Measurements from ENCODE around the gene PITRM1.

DNA sequence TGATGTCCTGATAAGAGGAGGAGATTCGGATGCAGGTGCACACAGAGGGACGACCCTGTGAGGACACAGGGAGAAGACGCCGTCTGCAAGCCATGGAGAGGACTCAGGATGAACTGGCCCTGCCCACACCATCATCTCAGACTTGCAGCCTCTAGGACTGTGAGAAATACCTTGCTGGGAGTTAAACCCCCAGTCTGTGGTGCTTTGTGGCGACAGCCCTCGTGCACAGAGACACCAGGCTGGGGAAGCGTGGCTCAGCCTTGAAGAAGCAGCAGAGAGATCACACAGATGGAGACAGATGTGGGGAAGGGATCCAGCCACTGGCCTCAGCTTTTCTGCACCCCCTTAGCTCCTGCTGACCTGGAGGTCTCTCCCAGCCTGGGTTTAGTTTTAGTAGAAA lies 26.3 kb upstream of the PITRM1 start:
- TF ChIP-seq POLR2A (IDR thresholded peaks at IDR 0.05; ENCODE audit: low read length) (no peak), CBX2 (IDR thresholded peaks at IDR 0.05; ENCODE audit: borderline replicate concordance, low read depth) (no peak), CEBPB (IDR thresholded peaks at IDR 0.05) (no peak), POLR2AphosphoS2 (conservative IDR thresholded peaks at IDR 0.05; ENCODE audit: low read length) (no peak), JUN (IDR thresholded peaks at IDR 0.05) (no peak), MAX (IDR thresholded peaks at IDR 0.05) (no peak), EP300 (IDR thresholded peaks at IDR 0.05) (no peak), MAZ (IDR thresholded peaks at IDR 0.05; ENCODE audit: borderline replicate concordance, low read depth, low read length) (no peak)
- TF ChIP-seq, protein P1, sequence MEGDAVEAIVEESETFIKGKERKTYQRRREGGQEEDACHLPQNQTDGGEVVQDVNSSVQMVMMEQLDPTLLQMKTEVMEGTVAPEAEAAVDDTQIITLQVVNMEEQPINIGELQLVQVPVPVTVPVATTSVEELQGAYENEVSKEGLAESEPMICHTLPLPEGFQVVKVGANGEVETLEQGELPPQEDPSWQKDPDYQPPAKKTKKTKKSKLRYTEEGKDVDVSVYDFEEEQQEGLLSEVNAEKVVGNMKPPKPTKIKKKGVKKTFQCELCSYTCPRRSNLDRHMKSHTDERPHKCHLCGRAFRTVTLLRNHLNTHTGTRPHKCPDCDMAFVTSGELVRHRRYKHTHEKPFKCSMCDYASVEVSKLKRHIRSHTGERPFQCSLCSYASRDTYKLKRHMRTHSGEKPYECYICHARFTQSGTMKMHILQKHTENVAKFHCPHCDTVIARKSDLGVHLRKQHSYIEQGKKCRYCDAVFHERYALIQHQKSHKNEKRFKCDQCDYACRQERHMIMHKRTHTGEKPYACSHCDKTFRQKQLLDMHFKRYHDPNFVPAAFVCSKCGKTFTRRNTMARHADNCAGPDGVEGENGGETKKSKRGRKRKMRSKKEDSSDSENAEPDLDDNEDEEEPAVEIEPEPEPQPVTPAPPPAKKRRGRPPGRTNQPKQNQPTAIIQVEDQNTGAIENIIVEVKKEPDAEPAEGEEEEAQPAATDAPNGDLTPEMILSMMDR (IDR thresholded peaks at IDR 0.05), result no peak
- TF ChIP-seq, protein P2, sequence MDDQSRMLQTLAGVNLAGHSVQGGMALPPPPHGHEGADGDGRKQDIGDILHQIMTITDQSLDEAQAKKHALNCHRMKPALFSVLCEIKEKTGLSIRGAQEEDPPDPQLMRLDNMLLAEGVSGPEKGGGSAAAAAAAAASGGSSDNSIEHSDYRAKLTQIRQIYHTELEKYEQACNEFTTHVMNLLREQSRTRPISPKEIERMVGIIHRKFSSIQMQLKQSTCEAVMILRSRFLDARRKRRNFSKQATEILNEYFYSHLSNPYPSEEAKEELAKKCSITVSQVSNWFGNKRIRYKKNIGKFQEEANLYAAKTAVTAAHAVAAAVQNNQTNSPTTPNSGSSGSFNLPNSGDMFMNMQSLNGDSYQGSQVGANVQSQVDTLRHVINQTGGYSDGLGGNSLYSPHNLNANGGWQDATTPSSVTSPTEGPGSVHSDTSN (IDR thresholded peaks at IDR 0.05), result no peak
